PC-9 (cell line): ENCODE data around the gene TGIF2. TPM values are rescaled to one million over a fixed set of nuclear protein-coding genes. Genes with fewer than 3 reads are reported as not detected.

Experiments
- BruUV-seq: library from RNA; stranded (reverse); fragments of 400-500 nt; replicated peaks from 2 replicates; lab custom pipeline; 2021; lab: Mats Ljungman, UMichigan
- CTCF ChIA-PET: fragments of 300-600 bp; sonication (Branson Sonifier 250); formaldehyde crosslinking; loops from one replicate; lab custom pipeline; 2022; ENCODE audit warnings: antibody characterized with exemption; lab: Charles Lee
- POLR2A ChIA-PET: fragments of 300-600 bp; sonication (Branson Sonifier 250); formaldehyde crosslinking; loops from one replicate; lab custom pipeline; 2022; ENCODE audit warnings: antibody characterized with exemption; ENCODE audit not compliant: unreplicated experiment; lab: Charles Lee
- DNase-seq, 2 experiments: peaks; one replicate each; pipeline versions ENCODE4 v3.0.0 to v3.0.0-alpha.2; 2015 to 2022; ENCODE audit warnings: mixed read lengths in 1 of 2
- H2AFZ ChIP-seq: fragments of 200-600 bp; sonication (generic); 2 replicates; pipeline ENCODE4 v1.8.1; 2017; ENCODE audit warnings: antibody characterized with exemption
- H3F3A ChIP-seq: fragments of 200-600 bp; sonication (generic); 2 replicates; pipeline ENCODE4 v1.8.1; 2017; ENCODE audit warnings: antibody characterized with exemption, mild to moderate bottlenecking, low read depth; ENCODE audit not compliant: insufficient read depth
- H3K27ac ChIP-seq: fragments of 200-600 bp; sonication (generic); 2 replicates; pipeline ENCODE4 v1.6.1; 2016; ENCODE audit warnings: mixed run types
- H3K27me3 ChIP-seq: fragments of 200-600 bp; sonication (generic); 2 replicates; pipeline ENCODE4 v1.6.1; 2016; ENCODE audit warnings: low read depth, mixed run types; ENCODE audit not compliant: insufficient read depth
- H3K36me3 ChIP-seq: fragments of 200-600 bp; sonication (generic); 2 replicates; pipeline ENCODE4 v1.6.1; 2016; ENCODE audit warnings: low read depth, mixed run types
- H3K4me1 ChIP-seq: fragments of 200-600 bp; sonication (generic); replicated peaks from 2 replicates; pipeline ENCODE4 v1.6.1; 2016; ENCODE audit warnings: mixed run types; ENCODE audit not compliant: insufficient read depth
- H3K4me2 ChIP-seq: fragments of 200-600 bp; sonication (generic); 2 replicates; pipeline ENCODE4 v1.6.1; 2017; ENCODE audit warnings: mixed run types
- H3K4me3 ChIP-seq: fragments of 200-600 bp; sonication (generic); 2 replicates; pipeline ENCODE4 v1.6.1; 2016; ENCODE audit warnings: mixed run types
- H3K79me2 ChIP-seq: fragments of 200-600 bp; sonication (generic); 2 replicates; pipeline ENCODE4 v1.6.1; 2017; ENCODE audit warnings: low read depth, mixed run types
- H3K9me2 ChIP-seq: fragments of 200-600 bp; sonication (generic); 2 replicates; pipeline ENCODE4 v1.8.1; 2017; ENCODE audit warnings: mild to moderate bottlenecking; ENCODE audit not compliant: insufficient read depth
- H3K9me3 ChIP-seq: fragments of 200-600 bp; sonication (generic); 2 replicates; pipeline ENCODE4 v1.8.1; 2016; ENCODE audit warnings: low read depth; ENCODE audit not compliant: insufficient read depth
- H4K20me1 ChIP-seq: fragments of 200-600 bp; sonication (generic); 2 replicates; pipeline ENCODE4 v1.8.1; 2017; ENCODE audit not compliant: insufficient read depth
- CTCF ChIP-seq: fragments of 200-600 bp; sonication (generic); conservative IDR thresholded peaks from 2 replicates; pipeline ENCODE4 v1.6.1; 2017; ENCODE audit warnings: mixed run types, antibody characterized with exemption, mild to moderate bottlenecking, moderate library complexity
- EZH2 ChIP-seq: fragments of 200-600 bp; sonication (generic); IDR thresholded peaks from 2 replicates; pipeline ENCODE4 v1.8.0; 2017; ENCODE audit warnings: antibody characterized with exemption, low read depth
- intact Hi-C: fragments of 100-400 bp; cut with micrococcal nuclease; formaldehyde crosslinking; loops from one replicate; pipeline ENCODE4 v1.10.0; 2022; ENCODE audit not compliant: unreplicated experiment
- total RNA-seq: library from RNA; stranded (reverse); gene quantifications from 2 replicates; pipeline ENCODE4 v1.2.3, GENCODE V29; 2021

The TGIF2 gene
- total RNA-seq, 1 experiment from 2014 or later = 18.3 TPM

- Histone ChIP-seq H3K27me3 (no peaks in the 10 kb centered on the region), H3K27ac (no peak overlapping the region), H3K79me2 (peaks cover 13% of the 10 kb centered on the region), H3K36me3 (no peaks in the 10 kb centered on the region), H3K4me1 (peaks cover 18% of the 10 kb centered on the region), H4K20me1 (no peaks in the 10 kb centered on the region), H3K4me2 (peak overlapping the region; percentile 95), H3F3A (peaks cover 49% of the 10 kb centered on the region), H3K9me3 (no peaks in the 10 kb centered on the region), H3K4me3 (peak overlapping the region; percentile 75; the same call in 1 of the 2 replicates), H3K9me2 (no peaks in the 10 kb centered on the region), H2AFZ (no peak overlapping the region)
- intact Hi-C loops = loop anchor here (10.0 kb wide), 1 partner anchor 1118 kb away; the partner anchor contains the start of gene CEP250
- no peak for DNase-seq
- TSS peak; percentile 77 for BruUV-seq
- ChIA-PET POLR2A (interaction anchor here (0.5 to 0.6 kb wide), 3 partner anchors 12 to 1896 kb away, joined by 5 to 18 read pairs (median 6); partner anchors contain the start of gene PIGU), CTCF (interaction anchor here (0.7 to 1.5 kb wide), 2 partner anchors 12 to 32 kb away, joined by 4 to 5 read pairs; no protein-coding TSS in a partner anchor)
- no peak for TF ChIP-seq CTCF
Measured at GRCh38 chr20:36572701-36573102, 695 bp upstream of the TGIF2 start.

GRCh38 chr20:36573798-36574365 lies 485 bp downstream of the TGIF2 start:
- TF ChIP-seq EZH2 = no peak
- no peak for TF ChIP-seq CTCF
- ChIA-PET CTCF (interaction anchor here (0.6 kb wide), 1 partner anchor 172 kb away, joined by 4 read pairs; the partner anchor contains the start of gene NDRG3), POLR2A (interaction anchor here (0.6 to 0.8 kb wide), 2 partner anchors 172 to 262 kb away, joined by 3 to 4 read pairs; partner anchors contain the start of gene NDRG3)
- Histone ChIP-seq H3K4me2 (peak overlapping the region; percentile 95), H3F3A (peaks cover 49% of the 10 kb centered on the region), H3K36me3 (no peaks in the 10 kb centered on the region), H3K9me2 (no peaks in the 10 kb centered on the region), H2AFZ (peak overlapping the region; percentile 79), H4K20me1 (peaks cover 4% of the 10 kb centered on the region; the same call in 1 of the 2 replicates), H3K9me3 (no peaks in the 10 kb centered on the region), H3K27me3 (no peaks in the 10 kb centered on the region), H3K4me3 (peak overlapping the region; percentile 75), H3K79me2 (peaks cover 13% of the 10 kb centered on the region), H3K27ac (no peak overlapping the region), H3K4me1 (peaks cover 18% of the 10 kb centered on the region)
- intact Hi-C loops = loop anchor here (2.0 to 10.0 kb wide), 2 partner anchors 31 to 1119 kb away; partner anchors contain the start of genes CEP250 and RAB5IF
- no TSS peak for BruUV-seq
- peak in 1 of 2 experiments; percentile 12 for DNase-seq

GRCh38 chr20:36574366-36575135 lies 1.2 kb downstream of the TGIF2 start:
- Histone ChIP-seq H3K79me2 (peaks cover 13% of the 10 kb centered on the region), H3F3A (peaks cover 48% of the 10 kb centered on the region), H3K27me3 (no peaks in the 10 kb centered on the region), H3K4me3 (peak overlapping the region; percentile 75), H3K9me3 (no peaks in the 10 kb centered on the region), H3K4me1 (peaks cover 18% of the 10 kb centered on the region), H4K20me1 (peaks cover 4% of the 10 kb centered on the region; the same call in 1 of the 2 replicates), H3K9me2 (no peaks in the 10 kb centered on the region), H3K36me3 (no peaks in the 10 kb centered on the region), H3K4me2 (peak overlapping the region; percentile 95), H2AFZ (peak overlapping the region; percentile 96), H3K27ac (no peak overlapping the region)
- intact Hi-C loops = loop anchor here (2.0 to 10.0 kb wide), 2 partner anchors 30 to 1120 kb away; partner anchors contain the start of genes CEP250 and RAB5IF
- BruUV-seq = no TSS peak
- DNase-seq = peak in 1 of 2 experiments; percentile 45
- ChIA-PET POLR2A (interaction anchor here (0.7 kb wide), 1 partner anchor 199 kb away, joined by 4 read pairs; the partner anchor contains the start of gene DSN1), CTCF (no interaction called here)
- no peak for TF ChIP-seq EZH2
- TF ChIP-seq CTCF = no peak
